Stimulated activated CD8-positive, alpha-beta memory T cell treated with anti-CD3 and anti-CD28 coated beads, Interleukin-4, amount 100 ng/mL, for 1 hour (primary cell): ENCODE measurements around the gene DSE.
"Not testable (repeated sequence)": the region's sequence is repeated elsewhere in the genome, so short reads cannot be mapped to it uniquely, and the experiment has no call there.

Experiments used
- DNase-seq, 2 donors: peaks; one replicate each; pipeline ENCODE4 v3.0.0-alpha.2; 2020; ENCODE audit warnings: low read depth in 2 of 2, low spot score in 1 of 2

DSE gene

DNA sequence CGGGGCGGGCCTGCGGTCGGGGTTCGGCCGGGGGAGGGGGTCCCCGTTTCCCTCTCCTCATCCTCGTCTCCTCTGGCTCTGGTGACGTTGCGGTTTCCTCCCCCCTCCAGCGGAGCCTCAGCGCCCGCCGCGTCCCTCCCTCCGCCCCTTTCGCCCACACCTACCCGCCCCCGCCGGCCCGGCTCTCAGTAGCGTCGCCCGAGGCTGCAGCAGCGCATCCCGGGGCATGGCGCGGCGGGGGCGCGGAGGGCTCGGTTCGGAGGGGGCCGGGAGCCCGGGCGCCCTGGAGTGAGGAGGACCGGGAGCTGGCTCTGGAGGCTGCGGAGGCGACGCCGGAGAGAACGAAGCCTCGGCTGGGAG, at the start of gene DSE:
DSE (plus strand) TSS at position 188 of the 360 bp plus-strand sequence. CDS start 28,304 bp downstream, outside the sequence.
- DNase-seq: peak; percentile 24 to 34

DNA sequence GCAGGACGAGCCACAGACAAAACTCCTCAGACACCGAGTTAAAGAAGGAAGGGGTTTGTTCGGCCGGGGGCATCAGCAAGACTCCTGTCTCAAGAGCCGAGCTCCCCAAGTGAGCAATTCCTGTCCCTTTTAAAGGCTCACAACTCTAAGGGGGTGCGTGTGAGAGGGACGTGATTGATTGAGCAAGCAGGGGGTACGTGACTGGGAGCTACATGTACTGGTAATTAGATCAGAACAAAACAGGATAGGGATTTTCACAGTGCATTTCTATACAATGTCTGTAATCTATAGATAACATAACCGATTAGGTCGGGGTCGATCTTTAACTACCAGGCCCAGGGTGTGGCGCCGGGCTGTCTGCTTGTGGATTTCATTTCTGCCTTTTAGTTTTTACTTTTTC, 48.8 kb upstream of the DSE start:
- not testable (repeated sequence) for DNase-seq

DNA sequence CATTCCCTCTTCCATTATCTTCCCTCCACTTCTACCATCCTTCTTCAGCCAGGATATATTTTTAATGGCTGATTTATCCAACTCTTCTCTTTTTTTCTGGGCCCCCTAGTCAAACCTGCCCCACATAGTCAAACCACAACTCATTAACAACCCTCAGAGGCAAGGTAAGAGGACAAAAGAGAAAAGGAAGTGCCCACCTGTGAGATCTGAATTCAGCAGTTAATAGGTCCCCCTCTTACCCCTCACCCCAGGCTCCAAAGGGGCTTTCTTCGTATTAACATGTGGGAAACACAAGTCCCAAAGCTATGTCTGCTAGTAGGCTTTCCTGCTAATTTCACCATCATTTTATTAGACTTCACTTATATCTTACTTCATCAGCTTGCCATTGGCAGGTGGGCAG, 46.9 kb upstream of the DSE start:
- no peak for DNase-seq

DNA sequence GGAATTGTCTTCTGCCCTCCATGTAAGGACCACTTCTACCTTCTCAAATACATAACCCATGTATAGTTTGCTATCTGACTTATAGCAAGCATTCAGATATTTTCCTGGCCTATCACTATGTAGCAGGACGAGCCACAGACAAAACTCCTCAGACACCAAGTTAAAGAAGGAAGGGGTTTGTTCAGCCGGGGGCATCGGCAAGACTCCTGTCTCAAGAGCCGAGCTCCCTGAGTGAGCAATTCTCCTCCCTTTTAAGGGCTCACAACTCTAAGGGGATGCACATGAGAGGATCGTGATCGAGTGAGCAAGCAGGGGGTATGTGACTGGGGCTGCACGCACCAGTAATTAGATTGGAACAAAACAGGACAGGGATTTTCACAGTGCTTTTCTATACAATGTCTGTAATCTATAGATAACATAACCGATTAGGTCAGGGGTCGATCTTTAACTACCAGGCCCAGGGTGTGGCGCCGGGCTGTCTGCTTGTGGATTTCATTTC, 45.1 kb upstream of the DSE start:
- DNase-seq: not testable (repeated sequence)

DNA sequence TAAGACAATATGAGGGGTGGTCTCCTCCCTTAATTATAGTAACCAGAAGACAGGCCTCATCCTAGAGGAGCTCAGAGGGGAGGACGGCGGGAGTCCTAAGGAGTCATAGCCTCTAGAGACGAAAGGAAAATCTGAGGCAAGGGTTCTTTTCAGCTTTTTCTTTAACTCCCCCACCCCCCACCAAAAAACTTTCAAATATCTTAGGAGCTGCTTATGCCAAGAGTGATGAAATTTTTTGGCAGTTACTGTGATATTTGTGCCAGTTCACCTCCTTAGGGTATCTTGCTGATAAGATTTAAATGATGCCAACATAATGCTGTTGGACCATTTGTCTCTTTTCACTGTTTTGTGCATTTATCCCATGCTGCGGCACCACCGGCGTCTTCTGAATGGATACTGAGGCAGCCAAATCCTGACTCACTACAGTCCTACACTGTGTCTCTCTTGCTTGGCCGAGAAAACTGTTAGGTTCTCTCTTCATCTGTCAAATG, 44.5 kb upstream of the DSE start:
- no peak for DNase-seq

DNA sequence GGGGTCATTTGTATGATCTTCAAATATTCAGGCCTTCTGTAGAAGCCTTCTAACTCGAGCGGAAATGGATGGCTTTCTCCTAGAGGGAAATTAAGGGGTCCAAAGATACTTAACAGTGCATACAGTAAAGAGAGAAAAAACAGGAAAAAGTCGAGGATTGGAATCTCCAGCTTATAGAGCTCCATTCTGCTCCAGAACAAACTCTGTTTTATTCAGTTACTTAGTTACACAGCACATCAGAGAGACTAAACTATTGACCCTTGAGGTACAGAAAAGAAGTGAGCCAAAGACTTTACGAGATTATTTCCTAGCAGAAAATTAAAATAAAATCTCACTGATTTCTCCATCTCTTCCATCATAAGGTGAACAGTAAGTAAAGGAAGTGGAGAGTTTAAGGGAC, 43.8 kb upstream of the DSE start:
- no peak for DNase-seq

DNA sequence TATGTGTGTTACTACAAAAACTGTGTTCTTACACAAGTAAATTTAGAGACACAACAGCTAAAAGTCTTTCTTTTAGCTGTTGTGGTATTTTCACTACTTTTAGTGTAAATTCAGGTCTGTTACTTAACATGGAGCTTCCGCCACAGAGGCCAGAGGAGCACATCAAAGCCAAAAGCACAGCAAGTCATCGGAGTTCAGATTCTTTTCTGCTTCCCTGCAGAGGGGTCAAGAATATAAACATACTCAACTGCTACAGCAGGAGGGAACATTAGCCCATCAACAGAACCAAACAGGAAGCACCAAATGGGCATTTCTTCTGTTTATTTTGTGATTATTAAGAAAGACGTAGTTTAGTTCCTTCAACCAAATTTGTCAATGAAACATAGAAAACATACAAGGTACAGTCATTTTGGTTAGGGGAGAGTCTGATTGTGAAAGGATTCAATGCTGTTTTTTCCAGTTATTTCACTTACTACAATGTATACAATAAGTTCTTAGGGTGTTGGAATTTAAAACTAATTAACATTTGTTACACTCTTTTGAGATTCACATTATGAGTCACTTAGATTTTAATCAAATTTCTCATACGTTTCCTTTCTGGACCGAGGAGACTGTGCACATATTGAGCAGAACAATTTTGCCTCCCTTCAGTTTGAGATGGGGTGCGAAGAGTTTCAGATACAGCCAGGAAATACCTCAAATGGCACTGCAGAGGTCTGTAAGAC, 42.8 kb upstream of the DSE start:
- no peak for DNase-seq

DNA sequence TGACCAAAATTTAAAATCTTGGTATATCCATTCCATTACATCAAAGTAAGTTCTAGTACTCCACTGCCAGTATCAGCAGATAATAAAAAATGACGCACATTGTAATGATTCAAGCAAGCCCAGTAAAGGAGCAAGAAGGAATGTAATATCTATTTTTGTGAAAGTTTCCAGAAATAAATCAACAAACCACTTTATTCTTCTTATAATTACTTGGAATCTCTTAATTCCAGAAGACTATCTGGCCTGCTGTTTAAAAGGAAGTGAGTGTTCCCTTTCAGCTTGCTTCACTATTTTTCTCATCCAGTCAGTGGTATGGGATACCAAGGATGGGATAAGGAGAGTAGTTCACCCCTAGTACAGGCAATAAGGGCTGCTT, 42.2 kb upstream of the DSE start:
- no peak for DNase-seq

DNA sequence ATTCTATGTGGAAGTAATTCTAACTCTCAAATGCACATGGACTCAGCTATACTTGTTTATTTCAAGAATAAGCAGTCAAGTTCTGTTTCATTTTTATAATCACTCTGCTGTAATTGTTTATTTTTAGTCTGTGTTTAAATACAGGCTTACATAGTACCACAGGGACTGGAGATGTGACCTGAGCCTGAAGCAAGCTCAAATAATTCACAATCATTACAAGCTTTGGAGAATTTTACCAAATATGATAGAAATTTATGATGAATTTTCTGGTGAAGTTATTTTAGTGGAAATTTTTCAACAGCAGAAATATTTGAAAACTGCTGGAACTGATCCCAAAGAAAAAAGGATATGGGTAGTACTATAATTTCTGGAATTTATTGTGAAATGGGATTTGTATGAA, 41.6 kb upstream of the DSE start:
- DNase-seq: no peak

DNA sequence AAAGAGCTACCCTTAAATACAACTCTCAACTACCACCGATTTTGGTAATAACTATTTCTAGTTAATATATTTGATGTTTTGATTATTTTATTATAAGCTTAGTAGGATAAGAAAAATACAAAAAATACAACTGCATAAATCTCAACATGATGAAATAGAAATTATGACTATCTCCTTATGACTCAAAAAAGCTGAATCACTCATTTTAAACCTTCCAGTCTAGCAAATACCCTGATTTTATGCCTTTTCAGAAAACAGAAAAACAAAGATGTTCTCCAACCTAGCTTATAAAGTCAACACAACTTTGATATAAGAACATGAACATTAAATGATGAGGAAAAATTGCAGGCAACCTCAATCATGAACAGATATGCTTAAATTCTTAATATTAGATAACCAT, 40.2 kb upstream of the DSE start:
- DNase-seq: no peak

DNA sequence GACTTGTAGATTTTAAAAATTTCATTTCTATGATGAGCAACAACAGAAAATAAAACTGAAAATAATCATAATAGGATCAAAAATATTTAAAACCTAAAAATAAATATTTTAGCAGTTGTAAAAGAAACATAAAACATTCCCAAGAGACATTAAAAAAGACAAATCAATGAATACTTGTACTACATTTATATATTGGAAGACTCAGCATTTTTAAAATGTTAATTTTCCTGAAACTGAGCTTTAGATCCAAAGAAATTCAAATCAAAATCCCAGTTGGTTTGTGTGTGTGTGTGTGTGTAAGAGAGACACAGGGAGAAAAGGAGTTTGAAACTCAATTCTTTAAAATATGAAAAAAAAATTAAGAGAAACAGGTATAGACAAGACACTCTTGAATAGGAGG, 38.7 kb upstream of the DSE start:
- no peak for DNase-seq

DNA sequence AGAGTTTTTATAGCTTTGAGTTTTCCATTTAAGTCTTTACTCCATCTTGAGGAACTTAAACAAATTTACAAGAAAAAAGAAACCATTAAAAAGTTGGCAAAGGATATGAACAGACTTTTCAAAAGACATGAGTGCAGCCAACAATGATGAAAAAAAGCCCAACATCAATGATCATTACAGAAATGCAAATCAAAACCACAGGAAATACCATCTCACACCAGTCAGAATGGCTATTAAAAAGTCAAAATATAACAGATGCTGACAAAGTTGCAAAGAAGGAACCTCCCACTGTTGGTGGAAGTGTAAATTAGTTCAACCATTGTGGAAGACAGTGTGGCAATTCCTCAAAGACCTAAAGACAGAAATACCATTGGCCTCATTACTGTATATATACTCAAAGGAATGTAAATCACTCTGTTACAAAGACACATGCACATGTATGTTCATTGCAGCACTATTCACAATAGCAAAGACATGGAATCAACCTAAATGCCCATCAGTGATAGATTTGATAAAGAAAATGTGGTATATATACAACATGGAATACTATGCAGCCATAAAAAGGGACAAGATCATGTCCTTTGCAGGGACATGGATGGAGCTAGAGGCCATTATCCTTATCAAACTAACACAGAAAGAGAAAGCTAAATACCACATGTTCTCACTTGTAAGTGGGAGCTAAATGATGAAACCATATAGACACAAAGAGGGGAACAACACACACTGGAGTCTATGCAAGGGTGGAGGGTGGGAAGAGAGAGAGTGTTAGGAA, 35.9 kb upstream of the DSE start:
- DNase-seq: not testable (repeated sequence)

DNA sequence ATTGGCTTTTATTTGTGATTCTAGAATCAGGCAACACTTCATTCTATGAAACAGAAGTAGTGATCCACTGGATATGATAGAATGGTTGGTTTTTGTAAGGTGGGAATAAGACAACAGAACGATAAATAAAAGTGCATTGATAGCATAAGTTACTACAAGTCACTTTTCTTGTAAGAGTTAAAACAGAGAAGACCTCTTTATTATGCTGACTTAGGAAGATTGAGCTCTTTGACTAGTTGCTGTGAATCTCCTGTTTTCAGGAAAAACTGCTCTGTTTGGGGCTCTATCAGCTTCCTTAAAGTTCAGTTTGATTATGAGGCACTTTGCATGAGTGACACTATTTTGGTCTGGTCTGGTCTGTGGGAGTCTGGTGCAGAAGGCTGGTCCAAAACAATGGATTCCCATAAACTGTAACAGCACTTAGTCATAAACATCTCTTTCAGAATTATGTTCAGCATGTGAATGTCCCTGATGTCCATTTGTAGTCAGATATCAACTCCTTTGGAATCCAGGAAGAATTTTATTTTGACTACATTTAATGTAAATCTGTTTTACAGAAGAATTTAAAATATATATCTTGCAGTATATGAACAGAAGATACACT, 35.0 kb upstream of the DSE start:
- no peak for DNase-seq

DNA sequence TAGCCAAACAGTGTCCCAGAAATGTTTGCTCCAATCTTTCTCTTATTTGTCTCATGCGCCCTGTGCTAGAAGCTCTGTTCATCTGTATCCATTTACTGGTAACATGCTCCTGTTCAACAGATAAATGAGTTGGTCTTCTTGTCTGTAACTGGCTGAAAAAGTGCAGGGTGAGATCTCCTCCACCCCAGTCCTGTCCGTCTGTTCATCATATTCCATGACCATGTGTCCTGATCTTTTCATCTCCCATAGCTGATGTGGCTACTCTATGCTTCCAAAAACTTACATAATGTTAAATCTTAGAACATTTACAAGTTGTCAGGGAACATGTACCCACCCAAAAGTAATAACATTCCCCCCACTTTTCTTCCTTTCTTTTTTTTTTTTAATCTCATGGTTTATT, 31.8 kb upstream of the DSE start:
- DNase-seq: no peak

DNA sequence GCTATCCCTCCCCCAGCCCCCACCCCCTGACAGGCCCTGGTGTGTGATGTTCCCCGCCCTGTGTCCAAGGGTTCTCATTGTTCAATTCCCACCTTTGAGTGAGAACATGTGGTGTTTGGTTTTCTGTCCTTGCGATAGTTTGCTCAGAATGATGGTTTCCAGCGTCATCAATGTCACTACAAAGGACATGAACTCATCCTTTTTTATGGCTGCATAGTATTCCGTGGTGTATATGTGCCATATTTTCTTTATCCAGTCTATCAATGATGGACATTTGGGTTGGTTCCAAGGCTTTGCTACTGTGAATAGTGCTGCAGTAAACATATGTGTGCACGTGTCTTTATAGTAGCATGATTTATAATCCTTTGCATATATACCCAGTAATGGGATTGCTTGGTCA, 30.1 kb upstream of the DSE start:
- not testable (repeated sequence) for DNase-seq

DNA sequence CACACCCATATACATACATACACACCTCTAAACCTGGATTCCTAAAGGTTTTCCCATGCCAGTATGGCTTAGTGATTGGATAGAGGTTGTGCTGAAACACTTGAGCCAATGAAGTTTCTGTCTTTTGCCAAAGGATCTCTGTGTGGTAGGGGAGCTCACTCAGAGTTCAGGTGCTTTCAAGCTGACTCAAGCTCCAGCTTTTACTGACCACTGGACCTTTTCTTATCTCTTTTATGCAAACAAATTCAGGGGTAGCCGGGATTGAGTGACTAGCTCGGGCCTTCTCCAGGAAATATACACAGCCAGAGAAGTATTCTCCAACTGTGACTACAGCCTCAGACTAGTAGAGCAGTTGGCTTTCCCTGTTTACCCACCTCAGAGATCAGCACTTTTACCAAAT, 21.5 kb upstream of the DSE start:
- DNase-seq: no peak

DNA sequence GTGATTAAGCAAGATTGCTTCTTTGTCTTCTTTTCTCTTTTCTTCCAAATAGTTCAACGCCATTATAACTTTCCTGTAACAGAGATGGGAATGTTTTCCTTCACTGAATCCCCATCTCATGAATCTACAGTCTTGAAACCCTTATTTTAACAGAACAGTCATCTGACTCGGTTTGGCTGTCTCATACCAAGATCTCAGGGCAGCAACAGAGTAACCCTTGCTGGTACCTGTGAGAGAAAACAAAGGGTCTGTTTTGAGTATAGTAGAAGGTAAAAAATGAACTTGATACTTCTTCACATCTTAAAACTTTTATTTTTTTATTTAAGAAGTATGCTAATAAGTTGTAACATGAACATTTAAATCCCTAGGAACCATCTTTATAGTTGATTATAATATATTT, 19.6 kb upstream of the DSE start:
- no peak for DNase-seq

DNA sequence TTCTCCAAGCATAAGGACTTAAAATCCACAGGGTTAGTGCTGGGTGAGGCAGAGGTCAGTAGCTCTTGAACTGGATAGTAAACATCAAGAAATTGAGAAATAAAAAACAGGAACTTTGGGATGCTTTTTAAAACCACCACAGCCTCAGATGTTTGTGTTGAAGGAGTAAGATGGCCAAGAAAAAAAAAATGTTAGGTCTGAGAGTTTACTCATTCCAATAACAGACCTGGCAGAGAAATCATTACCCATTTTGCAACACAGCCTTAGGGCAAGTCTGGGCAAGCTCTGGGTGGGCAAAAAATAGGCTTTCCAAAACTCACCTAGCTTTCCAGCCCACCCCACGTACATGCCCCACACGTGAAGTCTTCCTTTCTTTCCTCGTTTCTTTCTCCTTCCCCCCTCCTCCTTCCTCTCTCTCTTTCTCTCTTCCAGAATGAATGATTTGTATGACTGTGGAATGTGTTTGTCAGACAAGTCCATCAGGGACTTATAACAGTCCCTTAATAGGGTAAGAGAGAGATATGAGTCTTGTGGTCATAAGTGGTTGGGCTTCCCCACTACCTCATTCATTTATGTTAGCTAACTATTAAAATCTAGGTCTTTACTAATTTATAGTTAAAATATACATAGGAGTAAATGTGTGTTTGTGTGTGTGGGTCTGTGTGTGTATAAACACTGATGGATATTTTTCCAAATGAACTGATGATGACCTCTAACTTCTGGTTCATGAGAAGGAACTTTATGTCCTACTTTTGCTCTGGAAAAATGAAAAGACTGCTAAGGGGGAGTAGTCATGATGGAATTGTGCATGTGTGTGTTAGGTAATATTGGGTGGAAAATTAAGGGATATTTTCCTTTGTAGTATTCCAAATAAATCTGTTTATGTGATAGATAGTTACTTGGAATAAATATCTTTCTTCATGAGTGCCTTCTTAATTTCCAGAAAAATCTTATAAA, 18.0 kb upstream of the DSE start:
- no peak for DNase-seq

DNA sequence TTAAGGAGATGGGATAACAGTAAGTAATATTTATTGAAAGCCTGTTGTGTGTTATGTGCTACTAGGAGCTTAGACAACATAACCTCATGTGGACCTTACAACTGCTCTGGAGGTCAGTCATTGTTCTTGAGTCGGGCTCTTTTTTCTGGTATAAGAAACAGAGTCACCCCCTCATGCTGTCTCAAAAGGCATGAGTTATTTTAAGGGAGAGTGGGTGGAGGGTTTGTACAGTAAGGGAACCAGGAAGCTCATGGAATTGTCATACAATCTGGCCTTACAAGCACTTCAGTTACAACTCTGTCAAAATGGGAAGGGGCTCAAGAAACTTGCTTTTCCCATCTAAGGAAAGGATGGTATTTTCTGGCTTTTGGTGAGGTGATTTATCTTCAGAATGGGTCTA, 16.5 kb upstream of the DSE start:
- DNase-seq: no peak

DNA sequence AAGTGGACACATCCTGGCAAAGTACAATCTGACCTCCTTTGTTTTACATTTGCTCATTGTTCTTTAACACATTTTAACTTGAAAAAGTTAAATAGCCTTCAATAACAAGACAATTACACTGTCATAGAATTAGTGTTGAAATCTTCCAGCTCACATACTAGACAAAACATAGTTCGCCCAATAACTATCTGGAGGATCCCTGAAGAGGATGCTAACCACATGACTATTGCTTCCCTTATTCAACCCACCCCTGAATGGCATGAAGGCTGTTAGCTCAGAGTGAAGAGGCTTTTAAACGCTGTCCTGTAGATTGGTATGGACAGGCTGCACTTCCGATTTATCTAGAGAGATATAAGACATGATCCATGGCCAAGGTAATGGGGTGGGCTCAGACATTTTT, 15.0 kb upstream of the DSE start:
- no peak for DNase-seq

DNA sequence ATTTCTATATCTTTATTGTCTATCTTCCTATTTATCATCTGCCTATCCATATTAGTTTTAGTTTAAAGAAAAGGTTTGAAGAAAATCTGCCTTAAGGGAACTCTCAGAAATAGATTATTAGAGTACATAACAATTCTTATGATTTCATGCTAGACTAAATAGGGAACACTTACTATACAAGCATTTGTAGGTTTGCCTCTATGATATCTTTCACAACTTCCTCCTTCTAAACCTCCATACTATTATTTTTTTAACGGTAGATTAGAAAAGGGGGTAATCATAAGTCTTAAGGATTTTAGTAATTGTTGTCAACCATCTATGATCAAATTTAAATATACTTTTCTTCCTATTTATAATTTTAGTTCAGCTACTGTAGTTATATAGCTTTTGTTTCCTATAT, 11.6 kb upstream of the DSE start:
- no peak for DNase-seq
